ENCODE measurements around the gene SLC7A8.
A peak's percentile ranks its signal among the peaks of the same experiment; 100 is the strongest.

The SLC7A8 gene

GRCh38 chr14:23128969-23129758, 54.3 kb downstream of the SLC7A8 start:
- DNase-seq, result no peak

- no peak for DNase-seq
Measured at GRCh38 chr14:23127861-23128260, 55.6 kb downstream of the SLC7A8 start.

- DNase-seq, result no peak
Measured at GRCh38 chr14:23126548-23127278, 56.7 kb downstream of the SLC7A8 start.

- DNase-seq, result no peak
Measured at GRCh38 chr14:23125933-23126524, 57.4 kb downstream of the SLC7A8 start.

- DNase-seq, result no peak
Measured at GRCh38 chr14:23125011-23125410, 58.4 kb downstream of the SLC7A8 start.

- DNase-seq, result no peak
Measured at GRCh38 chr14:23124337-23124954, 59.0 kb downstream of the SLC7A8 start.

GRCh38 chr14:23123419-23123818, 60.0 kb downstream of the SLC7A8 start:
- no peak for DNase-seq

GRCh38 chr14:23122086-23122485, 61.4 kb downstream of the SLC7A8 start:
- DNase-seq, result no peak

GRCh38 chr14:23121361-23121771, 62.1 kb downstream of the SLC7A8 start:
- no peak for DNase-seq

- peak; percentile 84 for DNase-seq
Measured at GRCh38 chr14:23120541-23121251, 62.8 kb downstream of the SLC7A8 start.

- DNase-seq, result peak; percentile 31
Measured at GRCh38 chr14:23119363-23120327, 63.8 kb downstream of the SLC7A8 start.

- DNase-seq, result no peak
Measured at GRCh38 chr14:23118506-23119362, 64.7 kb downstream of the SLC7A8 start, which contains the start of gene CEBPE. CEBPE (minus strand) TSS chr14:23119255; CDS start chr14:23119091, 164 bp downstream.

GRCh38 chr14:23117371-23118020, 66.0 kb downstream of the SLC7A8 start:
- no peak for DNase-seq

- DNase-seq, result no peak
Measured at GRCh38 chr14:23115918-23116317, 67.5 kb downstream of the SLC7A8 start.

GRCh38 chr14:23115039-23115731, 68.3 kb downstream of the SLC7A8 start:
- DNase-seq, result no peak

GRCh38 chr14:23114669-23115038, 68.8 kb downstream of the SLC7A8 start:
- no peak for DNase-seq

- DNase-seq, result no peak
Measured at GRCh38 chr14:23114120-23114458, 69.4 kb downstream of the SLC7A8 start.

- no peak for DNase-seq
Measured at GRCh38 chr14:23113431-23114119, 69.9 kb downstream of the SLC7A8 start.

Data from CD4-positive, alpha-beta T cell treated with Interleukin-21 for 1 hour (primary cell).